OCI-LY3 (cell line): Measurements from ENCODE around the gene CNTNAP1.

Experiments used
- H2AFZ ChIP-seq: fragments of 200-600, 300-600 bp; shearing (Covaris generic); 2 replicates; pipeline ENCODE4 v1.6.0; 2014; ENCODE audit warnings: antibody characterized with exemption, low read depth, low read length
- H3K27ac ChIP-seq: fragments of 200-600, 300-600 bp; sonication (generic); 2 replicates; pipeline ENCODE4 v1.5.1; 2014; ENCODE audit warnings: mild to moderate bottlenecking, low read length, moderate library complexity, mixed read lengths
- H3K27me3 ChIP-seq: fragments of 200-600, 300-600 bp; sonication (generic); 2 replicates; pipeline ENCODE4 v1.6.1; 2014; ENCODE audit warnings: low read depth, low read length, mixed read lengths
- H3K36me3 ChIP-seq: fragments of 200-600, 300-600 bp; sonication (generic); replicated peaks from 2 replicates; pipeline ENCODE3; 2014; ENCODE audit warnings: low read depth, low read length, mixed read lengths
- H3K4me1 ChIP-seq: fragments of 300-600, 200-600 bp; sonication (generic); 2 replicates; pipeline ENCODE4 v1.6.1; 2014; ENCODE audit warnings: low read length, mixed read lengths
- H3K4me2 ChIP-seq: fragments of 200-600, 300-600 bp; sonication (generic); 2 replicates; pipeline ENCODE4 v1.6.1; 2014; ENCODE audit warnings: low read length, mixed read lengths
- H3K4me3 ChIP-seq: fragments of 300-600, 200-600 bp; sonication (generic); 2 replicates; pipeline ENCODE4 v1.5.1; 2014; ENCODE audit warnings: antibody characterized with exemption, mild to moderate bottlenecking, low read length, moderate library complexity
- H3K79me2 ChIP-seq: fragments of 300-600, 200-600 bp; shearing (Covaris generic); 2 replicates; pipeline ENCODE4 v1.6.1; 2014; ENCODE audit warnings: mild to moderate bottlenecking, low read length, mixed read lengths
- H3K9ac ChIP-seq: fragments of 300-600, 200-600 bp; shearing (Covaris generic); 2 replicates; pipeline ENCODE4 v1.6.0; 2014; ENCODE audit warnings: mild to moderate bottlenecking, low read length, moderate library complexity
- H3K9me3 ChIP-seq: fragments of 200-600, 300-600 bp; shearing (Covaris generic); 2 replicates; pipeline ENCODE4 v1.6.1; 2014; ENCODE audit warnings: low read length, mixed read lengths; ENCODE audit not compliant: insufficient read depth
- H4K20me1 ChIP-seq: fragments of 200-600, 300-600 bp; sonication (generic); 2 replicates; pipeline ENCODE4 v1.6.1; 2016; ENCODE audit warnings: low read length, mixed read lengths; ENCODE audit not compliant: insufficient read depth
- CTCF ChIP-seq: fragments of 200-600, 300-600 bp; sonication (generic); IDR thresholded peaks from 2 replicates; pipeline ENCODE4 v1.5.1; 2014; ENCODE audit warnings: antibody characterized with exemption, low read length, low read depth
- EZH2phosphoT487 ChIP-seq: fragments of 200-600 bp; shearing (Covaris generic); IDR thresholded peaks from 2 replicates; pipeline ENCODE4 v1.6.1; 2018; ENCODE audit warnings: antibody characterized with exemption, mixed run types, low read depth

The CNTNAP1 gene

GRCh38 chr17:42683407-42684034 is 1.2 kb downstream of the CNTNAP1 start:
- Histone ChIP-seq H3K36me3 (peaks cover 27% of the 10 kb centered on the region), H3K79me2 (peaks cover 27% of the 10 kb centered on the region), H3K4me1 (peaks cover 35% of the 10 kb centered on the region), H3K27ac (peak overlapping the region; percentile 66), H2AFZ (no peak overlapping the region), H3K4me3 (peak overlapping the region; percentile 82), H4K20me1 (no peaks in the 10 kb centered on the region), H3K27me3 (no peaks in the 10 kb centered on the region), H3K9me3 (no peaks in the 10 kb centered on the region), H3K9ac (peak overlapping the region; percentile 85), H3K4me2 (peak overlapping the region; percentile 99)
- TF ChIP-seq CTCF (no peak), EZH2phosphoT487 (no peak)

- Histone ChIP-seq H3K79me2 (peaks cover 27% of the 10 kb centered on the region), H3K27ac (no peak overlapping the region), H3K36me3 (peaks cover 39% of the 10 kb centered on the region), H3K4me2 (no peak overlapping the region), H3K27me3 (no peaks in the 10 kb centered on the region), H2AFZ (no peak overlapping the region), H3K9me3 (no peaks in the 10 kb centered on the region), H3K4me1 (peaks cover 21% of the 10 kb centered on the region), H3K9ac (no peak overlapping the region), H3K4me3 (no peak overlapping the region), H4K20me1 (no peaks in the 10 kb centered on the region)
- TF ChIP-seq EZH2phosphoT487 = no peak
- no peak for TF ChIP-seq CTCF
Measured at GRCh38 chr17:42684929-42685556, 2.7 kb downstream of the CNTNAP1 start.

- Histone ChIP-seq H3K4me2 (no peak overlapping the region), H3K4me1 (peaks cover 14% of the 10 kb centered on the region), H3K4me3 (no peak overlapping the region), H3K27ac (no peak overlapping the region), H4K20me1 (no peaks in the 10 kb centered on the region), H3K36me3 (peaks cover 45% of the 10 kb centered on the region), H3K27me3 (no peaks in the 10 kb centered on the region), H3K79me2 (peaks cover 21% of the 10 kb centered on the region), H2AFZ (no peak overlapping the region), H3K9ac (no peak overlapping the region), H3K9me3 (no peaks in the 10 kb centered on the region)
- TF ChIP-seq EZH2phosphoT487 (no peak), CTCF (no peak)
Measured at GRCh38 chr17:42685831-42686230, 3.5 kb downstream of the CNTNAP1 start.

GRCh38 chr17:42686520-42687128 is 4.3 kb downstream of the CNTNAP1 start:
- H3K4me1 ChIP-seq = peaks cover 7% of the 10 kb centered on the region
- H3K4me2 ChIP-seq = no peak overlapping the region
- no peak overlapping the region for H3K9ac ChIP-seq
- H3K79me2 ChIP-seq = peaks cover 17% of the 10 kb centered on the region
- no peaks in the 10 kb centered on the region for H4K20me1 ChIP-seq
- no peak overlapping the region for H3K4me3 ChIP-seq
- no peaks in the 10 kb centered on the region for H3K27me3 ChIP-seq
- H2AFZ ChIP-seq = no peak overlapping the region
- peaks cover 45% of the 10 kb centered on the region for H3K36me3 ChIP-seq
- no peaks in the 10 kb centered on the region for H3K9me3 ChIP-seq
- no peak overlapping the region for H3K27ac ChIP-seq
- TF ChIP-seq EZH2phosphoT487 = no peak
- no peak for TF ChIP-seq CTCF
